Measurements from ENCODE around the gene FBXO11.

FBXO11 gene

DNA sequence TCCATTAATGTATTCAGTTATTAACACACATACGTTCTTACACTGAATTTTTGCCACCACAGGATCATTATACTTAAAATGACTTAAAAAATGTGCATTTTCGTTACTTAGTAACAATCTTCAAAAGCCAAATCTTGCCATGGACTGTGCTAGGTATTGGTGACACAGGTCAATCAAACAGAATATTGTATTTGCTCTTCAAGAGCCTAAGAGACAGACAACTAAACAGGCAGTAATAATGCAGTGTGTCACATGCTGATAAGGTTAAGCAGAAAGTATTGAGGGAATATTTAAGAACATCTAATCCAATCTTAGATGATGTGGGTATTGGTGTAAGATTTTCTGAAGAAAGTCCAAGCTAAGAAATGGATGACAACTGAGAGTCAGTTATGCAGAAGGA is 56.9 kb downstream of the FBXO11 start:
- Histone ChIP-seq H3K4me1 (ENCODE audit: control insufficient read depth, insufficient read depth, low read length) (peaks cover 11% of the 10 kb centered on the region), H3K27ac (ENCODE audit: extremely low read depth, low read depth, low read length) (no peak overlapping the region), H3K36me3 (ENCODE audit: control insufficient read depth in 2 of 2, insufficient read depth in 1 of 2, low read length in 2 of 2) (no peaks in the 10 kb centered on the region), H3K9me3 (ENCODE audit: control insufficient read depth, insufficient read depth, low read depth, low read length) (no peaks in the 10 kb centered on the region), H3K4me3 (ENCODE audit: low read depth, low read length) (no peak overlapping the region)
- TF ChIP-seq PRDM10 (tag by site-specific recombination; IDR thresholded peaks at IDR 0.05) (no peak), ZNF473 (tag by site-specific recombination; IDR thresholded peaks at IDR 0.05) (no peak), ZNF837 (tag by site-specific recombination; IDR thresholded peaks at IDR 0.05) (no peak), ZNF514 (tag by site-specific recombination; IDR thresholded peaks at IDR 0.05) (no peak), ZNF302 (tag by site-specific recombination; IDR thresholded peaks at IDR 0.05; ENCODE audit: low read depth) (no peak), OVOL3 (tag by site-specific recombination; IDR thresholded peaks at IDR 0.05) (no peak), ZNF335 (tag by site-specific recombination; conservative IDR thresholded peaks at IDR 0.05) (no peak), ZNF707 (tag by site-specific recombination; IDR thresholded peaks at IDR 0.05) (no peak), ZNF324 (tag by site-specific recombination; IDR thresholded peaks at IDR 0.05) (no peak)
- POLR2A ChIA-PET = interaction anchor here (1.0 kb wide), 1 partner anchor 66 kb away, joined by 3 read pairs; the partner anchor contains the start of gene MSH6
- CTCF ChIA-PET = interaction anchor here (0.7 to 1.2 kb wide), 4 partner anchors 8 to 412 kb away, joined by 3 to 6 read pairs (median 4); no protein-coding TSS in a partner anchor

DNA sequence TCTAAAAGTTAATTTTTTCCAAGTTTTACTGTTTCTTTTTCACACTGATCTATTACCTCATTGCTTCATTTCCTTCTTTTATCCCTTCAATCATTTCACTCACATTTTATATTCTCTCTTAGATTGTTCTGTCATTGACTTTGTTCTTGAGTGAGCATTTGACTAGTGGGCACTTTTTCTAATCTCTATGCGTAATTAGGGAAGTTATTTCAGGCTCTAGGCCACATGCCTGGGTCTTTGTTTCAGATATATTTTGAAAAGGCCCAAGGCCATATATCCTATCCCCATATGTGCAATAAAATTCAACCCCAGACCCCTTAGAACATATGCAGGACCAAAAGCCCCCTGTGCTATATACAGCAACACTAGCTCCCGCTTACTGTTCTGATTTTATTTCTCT is 62.1 kb downstream of the FBXO11 start:
- H3K9me3 ChIP-seq (ENCODE audit: control insufficient read depth, insufficient read depth, low read depth, low read length) = no peaks in the 10 kb centered on the region
- H3K4me3 ChIP-seq (ENCODE audit: low read depth, low read length) = no peak overlapping the region
- 0 out of 2 replicates have a peak, but pooled peaks cover 9% of the 10 kb centered on the region for H3K4me1 ChIP-seq (ENCODE audit: control insufficient read depth, insufficient read depth, low read length)
- ChIA-PET POLR2A (no interaction called here), CTCF (interaction anchor here (1.0 kb wide), 1 partner anchor 16 kb away, joined by 3 read pairs; no protein-coding TSS in a partner anchor)
- TF ChIP-seq, protein P1, sequence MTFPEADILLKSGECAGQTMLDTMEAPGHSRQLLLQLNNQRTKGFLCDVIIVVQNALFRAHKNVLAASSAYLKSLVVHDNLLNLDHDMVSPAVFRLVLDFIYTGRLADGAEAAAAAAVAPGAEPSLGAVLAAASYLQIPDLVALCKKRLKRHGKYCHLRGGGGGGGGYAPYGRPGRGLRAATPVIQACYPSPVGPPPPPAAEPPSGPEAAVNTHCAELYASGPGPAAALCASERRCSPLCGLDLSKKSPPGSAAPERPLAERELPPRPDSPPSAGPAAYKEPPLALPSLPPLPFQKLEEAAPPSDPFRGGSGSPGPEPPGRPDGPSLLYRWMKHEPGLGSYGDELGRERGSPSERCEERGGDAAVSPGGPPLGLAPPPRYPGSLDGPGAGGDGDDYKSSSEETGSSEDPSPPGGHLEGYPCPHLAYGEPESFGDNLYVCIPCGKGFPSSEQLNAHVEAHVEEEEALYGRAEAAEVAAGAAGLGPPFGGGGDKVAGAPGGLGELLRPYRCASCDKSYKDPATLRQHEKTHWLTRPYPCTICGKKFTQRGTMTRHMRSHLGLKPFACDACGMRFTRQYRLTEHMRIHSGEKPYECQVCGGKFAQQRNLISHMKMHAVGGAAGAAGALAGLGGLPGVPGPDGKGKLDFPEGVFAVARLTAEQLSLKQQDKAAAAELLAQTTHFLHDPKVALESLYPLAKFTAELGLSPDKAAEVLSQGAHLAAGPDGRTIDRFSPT (tag by site-specific recombination; IDR thresholded peaks at IDR 0.05) = no peak
- TF ChIP-seq SCRT2 (tag by site-specific recombination; IDR thresholded peaks at IDR 0.05) (no peak), SP2 (tag by site-specific recombination; IDR thresholded peaks at IDR 0.05) (no peak), ZNF707 (tag by site-specific recombination; IDR thresholded peaks at IDR 0.05) (no peak), ZNF148 (tag by site-specific recombination; IDR thresholded peaks at IDR 0.05; ENCODE audit: borderline replicate concordance) (no peak), ZBTB21 (tag by site-specific recombination; IDR thresholded peaks at IDR 0.05) (no peak), ZBTB1 (tag by site-specific recombination; IDR thresholded peaks at IDR 0.05) (no peak), ZNF10 (tag by site-specific recombination; IDR thresholded peaks at IDR 0.05) (no peak), ZNF335 (tag by site-specific recombination; conservative IDR thresholded peaks at IDR 0.05) (no peak), ZNF23 (tag by site-specific recombination; IDR thresholded peaks at IDR 0.05; ENCODE audit: borderline replicate concordance) (no peak), ZNF302 (tag by site-specific recombination; IDR thresholded peaks at IDR 0.05; ENCODE audit: low read depth) (no peak)
- TF ChIP-seq, protein P2, sequence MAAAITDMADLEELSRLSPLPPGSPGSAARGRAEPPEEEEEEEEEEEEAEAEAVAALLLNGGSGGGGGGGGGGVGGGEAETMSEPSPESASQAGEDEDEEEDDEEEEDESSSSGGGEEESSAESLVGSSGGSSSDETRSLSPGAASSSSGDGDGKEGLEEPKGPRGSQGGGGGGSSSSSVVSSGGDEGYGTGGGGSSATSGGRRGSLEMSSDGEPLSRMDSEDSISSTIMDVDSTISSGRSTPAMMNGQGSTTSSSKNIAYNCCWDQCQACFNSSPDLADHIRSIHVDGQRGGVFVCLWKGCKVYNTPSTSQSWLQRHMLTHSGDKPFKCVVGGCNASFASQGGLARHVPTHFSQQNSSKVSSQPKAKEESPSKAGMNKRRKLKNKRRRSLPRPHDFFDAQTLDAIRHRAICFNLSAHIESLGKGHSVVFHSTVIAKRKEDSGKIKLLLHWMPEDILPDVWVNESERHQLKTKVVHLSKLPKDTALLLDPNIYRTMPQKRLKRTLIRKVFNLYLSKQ (tag by site-specific recombination; IDR thresholded peaks at IDR 0.05; ENCODE audit: borderline replicate concordance) = no peak
- TF ChIP-seq, protein P3, sequence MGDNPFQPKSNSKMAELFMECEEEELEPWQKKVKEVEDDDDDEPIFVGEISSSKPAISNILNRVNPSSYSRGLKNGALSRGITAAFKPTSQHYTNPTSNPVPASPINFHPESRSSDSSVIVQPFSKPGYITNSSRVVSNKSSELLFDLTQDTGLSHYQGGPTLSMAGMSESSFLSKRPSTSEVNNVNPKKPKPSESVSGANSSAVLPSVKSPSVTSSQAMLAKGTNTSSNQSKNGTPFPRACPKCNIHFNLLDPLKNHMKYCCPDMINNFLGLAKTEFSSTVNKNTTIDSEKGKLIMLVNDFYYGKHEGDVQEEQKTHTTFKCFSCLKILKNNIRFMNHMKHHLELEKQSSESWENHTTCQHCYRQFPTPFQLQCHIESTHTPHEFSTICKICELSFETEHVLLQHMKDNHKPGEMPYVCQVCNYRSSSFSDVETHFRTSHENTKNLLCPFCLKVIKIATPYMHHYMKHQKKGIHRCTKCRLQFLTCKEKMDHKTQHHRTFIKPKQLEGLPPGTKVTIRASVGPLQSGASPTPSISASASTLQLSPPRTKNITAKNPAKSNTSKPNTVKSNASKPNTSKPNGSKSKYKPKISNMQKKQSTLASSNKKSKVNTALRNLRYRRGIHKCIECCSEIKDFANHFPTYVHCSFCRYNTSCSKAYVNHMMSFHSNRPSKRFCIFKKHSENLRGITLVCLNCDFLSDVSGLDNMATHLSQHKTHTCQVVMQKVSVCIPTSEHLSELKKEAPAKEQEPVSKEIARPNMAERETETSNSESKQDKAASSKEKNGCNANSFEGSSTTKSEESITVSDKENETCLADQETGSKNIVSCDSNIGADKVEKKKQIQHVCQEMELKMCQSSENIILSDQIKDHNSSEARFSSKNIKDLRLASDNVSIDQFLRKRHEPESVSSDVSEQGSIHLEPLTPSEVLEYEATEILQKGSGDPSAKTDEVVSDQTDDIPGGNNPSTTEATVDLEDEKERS (tag by site-specific recombination; IDR thresholded peaks at IDR 0.05) = no peak
- H3K27ac ChIP-seq (ENCODE audit: extremely low read depth, low read depth, low read length) = no peak overlapping the region
- peaks cover 0 to 3% of the 10 kb centered on the region in 2 experiments; a peak in 2 of 3 replicates for H3K36me3 ChIP-seq (ENCODE audit: control insufficient read depth in 2 of 2, insufficient read depth in 1 of 2, low read length in 2 of 2)
